Measurements from ENCODE around the gene DENND11. TPM values are rescaled to one million over a fixed set of nuclear protein-coding genes. Genes with fewer than 3 reads are reported as not detected.
A peak's percentile ranks its signal among the peaks of the same experiment; 100 is the strongest.

The DENND11 gene
- total and polyA plus RNA-seq, 2 of the 4 experiments (the other 2 are of a cell fraction), result 2.9 to 5.0 TPM

GRCh38 chr7:141660259-141660658, 41.7 kb downstream of the DENND11 start:
- H2AK5ac ChIP-seq (ENCODE audit: low read depth, low read length), result no peak overlapping the region
- no CpG with 5 or more reads among the region's 4 CpGs for WGBS, 2 experiments (ENCODE audit: extremely low coverage in 2 of 2, insufficient read length in 1 of 2)
- no peak overlapping the region for H2BK20ac ChIP-seq (ENCODE audit: low read depth, low read length)
- H2AFZ ChIP-seq (replicated peaks; ENCODE audit: low read length, poor library complexity), result no peak overlapping the region
- dilution Hi-C loops (cut with HindIII; ENCODE audit: low sequenced_read_pairs, unreplicated experiment), result no loop called here
- H4K20me1 ChIP-seq (ENCODE audit: insufficient read depth, low read length), result no peaks in the 10 kb centered on the region
- H3K9ac ChIP-seq (ENCODE audit: low read depth, low read length), result no peak overlapping the region
- no peak overlapping the region for H3K56ac ChIP-seq (ENCODE audit: extremely low read depth, insufficient read depth, low read length)
- H3K79me1 ChIP-seq (ENCODE audit: low read depth in 1 of 2, low read length in 2 of 2), result no peaks in the 10 kb centered on the region
- H3K4me1 ChIP-seq (ENCODE audit: control insufficient read depth, insufficient read depth, low read length), result no peaks in the 10 kb centered on the region
- no peak overlapping the region for H2BK5ac ChIP-seq (ENCODE audit: low read depth, low read length, poor library complexity, severe bottlenecking)
- ATAC-seq (ENCODE audit: low read depth) (peak; percentile 92), DNase-seq (peak; percentile 35)
- no peak overlapping the region for H2BK15ac ChIP-seq (ENCODE audit: low read depth, low read length)
- in situ Hi-C loops (cut with MboI; ENCODE audit: low sequenced_read_pairs), result no loop called here
- H3K18ac ChIP-seq (ENCODE audit: low read depth, low read length), result no peak overlapping the region
- no peak overlapping the region for H3K4me3 ChIP-seq (ENCODE audit: insufficient read depth, low read depth, low read length)
- intact Hi-C loops (cut with micrococcal nuclease), result no loop called here
- no peak overlapping the region for H3K23ac ChIP-seq (ENCODE audit: low read depth, low read length)
- no peak for TF ChIP-seq BHLHE40 (IDR thresholded peaks at IDR 0.05; ENCODE audit: low read depth, low read length)
- TF ChIP-seq RFX5 (IDR thresholded peaks at IDR 0.05; ENCODE audit: low read depth, low read length), result no peak
- no peak for TF ChIP-seq MAZ (IDR thresholded peaks at IDR 0.05; ENCODE audit: borderline replicate concordance, low read depth, low read length)
- TF ChIP-seq MXI1 (IDR thresholded peaks at IDR 0.05; ENCODE audit: borderline replicate concordance, low read depth, low read length), result no peak
- TF ChIP-seq RAD21 (IDR thresholded peaks at IDR 0.05; ENCODE audit: low read length), result no peak
- H3K9me3 ChIP-seq (ENCODE audit: control insufficient read depth, insufficient read depth, low read length), result no peaks in the 10 kb centered on the region
- H3K27me3 ChIP-seq (ENCODE audit: control insufficient read depth, insufficient read depth, low read length), result no peaks in the 10 kb centered on the region
- H3K27ac ChIP-seq (ENCODE audit: insufficient read depth, low read length), result no peak overlapping the region
- POLR2A ChIA-PET (ENCODE audit: unreplicated experiment), result interaction anchor here (0.6 kb wide), 1 partner anchor 12 kb away, joined by 3 read pairs; no protein-coding TSS in a partner anchor
- H3K9me1 ChIP-seq (ENCODE audit: insufficient read depth, low read length), result no peaks in the 10 kb centered on the region; the same call in 1 of the 2 replicates
- CTCF ChIA-PET, result interaction anchor here (1.1 kb wide), 1 partner anchor 11 kb away, joined by 4 read pairs; no protein-coding TSS in a partner anchor
- H3K4ac ChIP-seq (ENCODE audit: low read depth, low read length), result no peak overlapping the region
- H2BK120ac ChIP-seq (ENCODE audit: low read depth, low read length), result no peak overlapping the region
- peaks cover 18% of the 10 kb centered on the region for H3K36me3 ChIP-seq (ENCODE audit: control insufficient read depth, insufficient read depth, low read length)
- H4K8ac ChIP-seq (ENCODE audit: low read depth in 2 of 2, low read length in 2 of 2), result no peak overlapping the region
- H3K14ac ChIP-seq (replicated peaks; ENCODE audit: low read depth, low read length), result no peak overlapping the region
- H2AK9ac ChIP-seq (replicated peaks; ENCODE audit: low read depth, low read length, poor library complexity), result no peak overlapping the region
- no peak overlapping the region for H4K5ac ChIP-seq (ENCODE audit: low read depth, low read length)
- no TSS peak for BruUV-seq (replicated peaks)
- no peak overlapping the region for H3K4me2 ChIP-seq (ENCODE audit: low read depth, low read length)
- no peak overlapping the region for H4K91ac ChIP-seq (ENCODE audit: insufficient read depth, low read depth, low read length)

All from IMR-90 (cell line).